ENCODE results near the gene TERT. TPM values are rescaled to one million over a fixed set of nuclear protein-coding genes. Genes with fewer than 3 reads are reported as not detected.
"Not testable (repeated sequence)": the region's sequence is repeated elsewhere in the genome, so short reads cannot be mapped to it uniquely, and the experiment has no call there.

The TERT gene
- total RNA-seq, 1 experiment from 2014 or later = 6.1 TPM

- intact Hi-C loops (cut with micrococcal nuclease; ENCODE audit: unreplicated experiment) = no loop called here
- H3K4me1 Mint-ChIP-seq (ENCODE audit: low read depth, unreplicated experiment) = peaks cover 31% of the 10 kb centered on the region
- Histone ChIP-seq H3K9me3 (peaks cover 4% of the 10 kb centered on the region; the same call in 1 of the 2 replicates), H3K36me3 (ENCODE audit: control insufficient read depth, insufficient read depth, low read length) (no peaks in the 10 kb centered on the region; the same call in none of the 2 replicates), H3K27me3 (replicated peaks; ENCODE audit: control insufficient read depth, insufficient read depth, low read length) (no peaks in the 10 kb centered on the region), H3K4me1 (peaks cover 19% of the 10 kb centered on the region), H3K4me3 (ENCODE audit: low read depth, low read length) (no peak overlapping the region)
- DNase-seq = peak in 1 of 2 experiments; percentile 32
- TF ChIP-seq CTCF (IDR thresholded peaks at IDR 0.05; ENCODE audit: insufficient read depth in 1 of 2, low read depth in 1 of 2, low read length in 1 of 2, severe bottlenecking in 1 of 2, unreplicated experiment in 1 of 2) = no peak
- H3K36me3 Mint-ChIP-seq (ENCODE audit: insufficient read depth, unreplicated experiment) = peaks cover 93% of the 10 kb centered on the region
- H3K9me3 Mint-ChIP-seq (ENCODE audit: unreplicated experiment) = peaks cover 34% of the 10 kb centered on the region
- TSS peak; percentile 40 for BruUV-seq (replicated peaks)
- no peak overlapping the region for H3K4me3 Mint-ChIP-seq (ENCODE audit: unreplicated experiment)
- POLR2A ChIA-PET = interaction anchor here (0.6 kb wide), 1 partner anchor 9 kb away, joined by 5 read pairs; no protein-coding TSS in a partner anchor
- peaks cover 9% of the 10 kb centered on the region for H3K27me3 Mint-ChIP-seq (ENCODE audit: insufficient read depth, unreplicated experiment)
- CTCF ChIA-PET = no interaction called here
- peak overlapping the region; percentile 67 for H3K27ac Mint-ChIP-seq (ENCODE audit: unreplicated experiment)
These were observed 35.4 kb upstream of the TERT start for GRCh38 chr5:1330146-1330846.

GRCh38 chr5:1329111-1329579 is 34.3 kb upstream of the TERT start:
- H3K9me3 Mint-ChIP-seq (ENCODE audit: unreplicated experiment) = peaks cover 34% of the 10 kb centered on the region
- intact Hi-C loops (cut with micrococcal nuclease; ENCODE audit: unreplicated experiment) = no loop called here
- Histone ChIP-seq H3K4me3 (ENCODE audit: low read depth, low read length) (no peak overlapping the region), H3K27me3 (replicated peaks; ENCODE audit: control insufficient read depth, insufficient read depth, low read length) (no peaks in the 10 kb centered on the region), H3K4me1 (peaks cover 23% of the 10 kb centered on the region), H3K9me3 (peaks cover 4% of the 10 kb centered on the region; the same call in 1 of the 2 replicates), H3K36me3 (ENCODE audit: control insufficient read depth, insufficient read depth, low read length) (peaks cover 2% of the 10 kb centered on the region)
- peak overlapping the region; percentile 91 for H3K27ac Mint-ChIP-seq (ENCODE audit: unreplicated experiment)
- no peak overlapping the region for H3K4me3 Mint-ChIP-seq (ENCODE audit: unreplicated experiment)
- peaks cover 92% of the 10 kb centered on the region for H3K36me3 Mint-ChIP-seq (ENCODE audit: insufficient read depth, unreplicated experiment)
- H3K27me3 Mint-ChIP-seq (ENCODE audit: insufficient read depth, unreplicated experiment) = peaks cover 9% of the 10 kb centered on the region
- CTCF ChIA-PET = no interaction called here
- POLR2A ChIA-PET = no interaction called here
- no TSS peak for BruUV-seq (replicated peaks)
- no peak for TF ChIP-seq CTCF (IDR thresholded peaks at IDR 0.05; ENCODE audit: insufficient read depth in 1 of 2, low read depth in 1 of 2, low read length in 1 of 2, severe bottlenecking in 1 of 2, unreplicated experiment in 1 of 2)
- peaks cover 31% of the 10 kb centered on the region for H3K4me1 Mint-ChIP-seq (ENCODE audit: low read depth, unreplicated experiment)
- DNase-seq = no peak

- H3K4me3 ChIP-seq (ENCODE audit: low read depth, low read length); intact Hi-C loops (cut with micrococcal nuclease; ENCODE audit: unreplicated experiment); H3K27me3 Mint-ChIP-seq (ENCODE audit: insufficient read depth, unreplicated experiment); H3K27me3 ChIP-seq (replicated peaks; ENCODE audit: control insufficient read depth, insufficient read depth, low read length); H3K36me3 ChIP-seq (ENCODE audit: control insufficient read depth, insufficient read depth, low read length); H3K9me3 ChIP-seq; CTCF ChIA-PET; POLR2A ChIA-PET: not testable (repeated sequence)
- Mint-ChIP-seq H3K36me3 (ENCODE audit: insufficient read depth, unreplicated experiment) (peaks cover 92% of the 10 kb centered on the region), H3K4me1 (ENCODE audit: low read depth, unreplicated experiment) (peaks cover 31% of the 10 kb centered on the region), H3K4me3 (ENCODE audit: unreplicated experiment) (peak overlapping the region; percentile 42), H3K27ac (ENCODE audit: unreplicated experiment) (peak overlapping the region; percentile 91), H3K9me3 (ENCODE audit: unreplicated experiment) (peaks cover 34% of the 10 kb centered on the region)
- DNase-seq = peak in 1 of 2 experiments; percentile 55
- TSS peak; percentile 75 for BruUV-seq (replicated peaks)
- H3K4me1 ChIP-seq = peaks cover 23% of the 10 kb centered on the region
These were observed 33.6 kb upstream of the TERT start for GRCh38 chr5:1328237-1329110.

GRCh38 chr5:1326901-1327756 is 32.3 kb upstream of the TERT start:
- H3K27me3 ChIP-seq (replicated peaks; ENCODE audit: control insufficient read depth, insufficient read depth, low read length); H3K4me3 ChIP-seq (ENCODE audit: low read depth, low read length); intact Hi-C loops (cut with micrococcal nuclease; ENCODE audit: unreplicated experiment); POLR2A ChIA-PET; BruUV-seq (replicated peaks); H3K9me3 ChIP-seq; H3K36me3 ChIP-seq (ENCODE audit: control insufficient read depth, insufficient read depth, low read length); H3K27me3 Mint-ChIP-seq (ENCODE audit: insufficient read depth, unreplicated experiment): not testable (repeated sequence)
- Mint-ChIP-seq H3K9me3 (ENCODE audit: unreplicated experiment) (peaks cover 34% of the 10 kb centered on the region), H3K4me1 (ENCODE audit: low read depth, unreplicated experiment) (peaks cover 31% of the 10 kb centered on the region), H3K27ac (ENCODE audit: unreplicated experiment) (peak overlapping the region; percentile 91), H3K36me3 (ENCODE audit: insufficient read depth, unreplicated experiment) (peaks cover 80% of the 10 kb centered on the region), H3K4me3 (ENCODE audit: unreplicated experiment) (peak overlapping the region; percentile 63)
- CTCF ChIA-PET = interaction anchor here (0.9 to 1.2 kb wide), 2 partner anchors 12 to 58 kb away, joined by 3 to 4 read pairs; no protein-coding TSS in a partner anchor
- peaks cover 23% of the 10 kb centered on the region for H3K4me1 ChIP-seq
- DNase-seq = peak; percentile 50 to 86

- Mint-ChIP-seq H3K4me1 (ENCODE audit: low read depth, unreplicated experiment) (peaks cover 31% of the 10 kb centered on the region), H3K27ac (ENCODE audit: unreplicated experiment) (peak overlapping the region; percentile 91), H3K9me3 (ENCODE audit: unreplicated experiment) (peaks cover 34% of the 10 kb centered on the region), H3K4me3 (ENCODE audit: unreplicated experiment) (peak overlapping the region; percentile 63), H3K36me3 (ENCODE audit: insufficient read depth, unreplicated experiment) (peaks cover 80% of the 10 kb centered on the region)
- H3K27me3 Mint-ChIP-seq (ENCODE audit: insufficient read depth, unreplicated experiment); H3K4me3 ChIP-seq (ENCODE audit: low read depth, low read length); intact Hi-C loops (cut with micrococcal nuclease; ENCODE audit: unreplicated experiment); H3K36me3 ChIP-seq (ENCODE audit: control insufficient read depth, insufficient read depth, low read length); H3K27me3 ChIP-seq (replicated peaks; ENCODE audit: control insufficient read depth, insufficient read depth, low read length); H3K9me3 ChIP-seq; BruUV-seq (replicated peaks); POLR2A ChIA-PET: not testable (repeated sequence)
- CTCF ChIA-PET = interaction anchor here (1.2 kb wide), 1 partner anchor 11 kb away, joined by 3 read pairs; no protein-coding TSS in a partner anchor
- DNase-seq = peak in 1 of 2 experiments; percentile 65
- H3K4me1 ChIP-seq = peaks cover 23% of the 10 kb centered on the region
These were observed 31.6 kb upstream of the TERT start for GRCh38 chr5:1326532-1326875.

Data from Caco-2 (cell line).